ENCODE results near the gene GBP1.

DNA sequence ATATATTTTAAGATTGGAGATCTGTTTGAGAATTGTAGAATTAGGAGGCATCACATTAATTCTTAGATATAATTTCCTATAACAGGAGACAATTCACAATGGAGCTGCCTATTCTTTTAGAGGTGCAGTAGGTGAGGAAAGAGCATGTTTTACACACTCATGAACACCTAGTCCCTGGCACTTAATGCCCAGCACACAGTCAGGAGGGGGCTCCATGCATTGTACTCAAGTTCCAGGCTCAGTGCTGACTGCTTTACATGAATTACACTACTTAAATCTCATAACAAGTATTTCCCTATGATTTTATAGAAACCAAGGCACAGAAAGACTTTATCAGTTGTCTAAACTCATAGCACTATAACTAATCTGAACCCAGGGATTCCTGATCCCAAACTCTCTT is 42.0 kb downstream of the GBP1 start:
- TF ChIP-seq EZH2 (IDR thresholded peaks at IDR 0.05; ENCODE audit: insufficient read depth, poor library complexity, severe bottlenecking) (no peak), EZH2phosphoT487 (IDR thresholded peaks at IDR 0.05; ENCODE audit: insufficient read depth, low read depth) (no peak)
